GM21367 (cell line): ENCODE data around the gene GNAT1.
"Not testable (repeated sequence)": the region's sequence is repeated elsewhere in the genome, so short reads cannot be mapped to it uniquely, and the experiment has no call there.

ENCODE experiments used
- ATAC-seq: cut with Tn5 transposase; IDR thresholded peaks from one replicate; pipeline ENCODE4 v1.9.1; 2021; ENCODE audit not compliant: unreplicated experiment

GNAT1 gene

GRCh38 chr3:50237754-50238548 lies 46.5 kb downstream of the GNAT1 start:
- ATAC-seq: peak; percentile 33

- ATAC-seq: no peak
Observed at GRCh38 chr3:50238549-50239026, 47.2 kb downstream of the GNAT1 start.

DNA sequence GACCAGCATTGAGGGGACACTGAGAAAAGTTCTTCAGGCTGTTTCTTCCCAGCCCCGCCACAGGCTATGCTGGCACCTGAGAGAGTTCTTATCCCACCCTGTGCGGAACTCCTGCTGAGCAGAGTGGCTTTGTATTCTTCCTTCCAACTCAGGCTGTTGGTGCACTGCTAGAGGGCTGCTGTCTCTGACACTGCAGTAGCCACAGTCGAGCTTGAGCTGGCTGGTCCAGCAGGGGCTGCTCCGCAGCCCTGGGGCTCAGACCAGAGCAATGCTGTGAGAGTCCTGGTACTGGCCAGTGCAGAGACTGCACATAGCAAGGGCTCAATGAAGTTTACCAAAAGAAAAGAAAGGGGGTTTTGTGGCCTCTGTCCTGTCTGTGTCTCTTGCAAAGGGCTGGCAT lies 48.2 kb downstream of the GNAT1 start:
- no peak for ATAC-seq

DNA sequence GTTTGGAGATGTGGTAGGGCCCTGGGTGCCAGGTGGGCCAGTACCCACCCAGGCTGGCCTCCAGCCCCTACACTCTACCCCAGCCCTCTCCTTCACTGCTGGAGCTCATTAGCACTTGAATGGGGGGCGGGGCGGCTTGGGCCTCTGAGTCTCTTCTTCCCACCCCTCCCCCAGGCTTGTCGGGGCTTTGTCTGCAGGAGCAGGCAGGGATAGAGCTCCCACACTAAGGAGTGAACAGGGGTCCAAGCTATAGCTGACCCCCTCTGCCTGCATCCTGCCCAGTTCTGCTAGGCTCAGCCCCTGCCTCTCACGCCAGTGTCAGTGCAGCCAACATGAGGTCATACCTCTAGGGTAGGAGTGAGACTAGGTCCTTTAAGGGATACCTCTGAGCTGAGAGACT lies 49.8 kb downstream of the GNAT1 start:
- no peak for ATAC-seq

DNA sequence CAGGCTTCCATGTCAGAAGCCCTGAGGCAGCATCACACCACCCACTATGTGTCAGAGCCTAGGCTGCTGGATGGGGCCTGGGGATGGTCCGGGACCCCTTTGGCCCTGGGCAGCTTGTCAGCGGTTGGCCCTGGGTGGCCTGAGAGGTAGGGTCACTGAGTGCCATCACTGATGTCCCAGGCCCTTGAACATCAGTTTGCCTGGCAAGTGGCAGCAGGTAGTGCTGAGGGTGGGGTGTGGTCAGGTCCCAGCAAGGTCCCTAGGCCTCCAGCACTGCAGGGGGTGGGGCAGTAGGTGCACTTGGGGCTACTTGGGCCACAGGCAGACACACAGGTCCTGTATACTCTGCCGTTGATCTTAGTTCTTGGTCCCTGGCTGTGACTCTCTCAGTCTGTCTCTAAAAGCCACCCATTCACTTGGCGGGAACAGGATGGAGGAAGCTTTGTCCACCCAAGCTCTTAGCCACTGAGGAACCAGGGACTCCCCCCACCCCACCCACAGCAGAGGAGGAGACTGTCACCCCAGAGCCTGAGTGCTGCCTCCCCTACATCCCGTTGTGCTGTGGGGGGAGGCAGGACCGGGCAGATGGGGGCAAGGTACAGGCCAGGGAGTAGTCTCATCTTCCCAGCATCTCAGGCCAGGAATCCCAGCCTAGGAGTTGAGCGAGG lies 50.4 kb downstream of the GNAT1 start:
- ATAC-seq: no peak

- no peak for ATAC-seq
Observed at GRCh38 chr3:50242381-50242770, 51.0 kb downstream of the GNAT1 start.

DNA sequence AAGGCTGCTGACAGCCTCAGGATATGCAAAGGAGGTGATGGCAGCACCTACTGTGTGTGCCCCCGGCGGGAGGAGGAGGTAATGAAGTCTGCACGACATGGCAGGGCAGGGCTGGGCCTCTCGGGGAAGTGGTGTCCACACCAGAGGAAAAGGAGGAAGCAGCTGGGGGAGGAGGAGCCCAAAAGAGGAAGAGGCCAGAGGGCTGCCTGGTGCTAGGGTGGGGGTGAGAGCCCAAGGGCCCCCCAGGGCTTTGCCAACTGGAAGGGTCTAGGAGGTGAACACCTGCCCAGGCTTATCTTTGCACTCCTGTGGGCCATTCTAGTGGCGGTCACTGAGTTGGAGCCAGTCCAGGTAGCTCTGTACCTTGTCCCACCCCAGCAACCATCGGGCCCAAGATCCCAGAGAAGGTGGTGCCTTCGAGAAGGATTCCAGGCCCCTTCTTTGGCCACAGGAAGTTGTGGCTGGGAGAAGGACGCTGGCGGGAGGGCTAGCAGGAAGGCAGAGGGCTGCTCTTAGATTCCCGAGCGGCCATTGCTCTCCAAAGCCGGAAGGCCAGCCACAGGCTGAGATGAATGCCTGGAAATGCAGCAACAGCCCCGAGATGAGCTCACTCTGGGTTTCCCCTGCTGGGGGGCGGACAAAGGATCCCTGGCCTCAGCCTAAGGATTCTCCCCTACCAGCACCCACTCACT lies 51.6 kb downstream of the GNAT1 start:
- ATAC-seq: no peak

DNA sequence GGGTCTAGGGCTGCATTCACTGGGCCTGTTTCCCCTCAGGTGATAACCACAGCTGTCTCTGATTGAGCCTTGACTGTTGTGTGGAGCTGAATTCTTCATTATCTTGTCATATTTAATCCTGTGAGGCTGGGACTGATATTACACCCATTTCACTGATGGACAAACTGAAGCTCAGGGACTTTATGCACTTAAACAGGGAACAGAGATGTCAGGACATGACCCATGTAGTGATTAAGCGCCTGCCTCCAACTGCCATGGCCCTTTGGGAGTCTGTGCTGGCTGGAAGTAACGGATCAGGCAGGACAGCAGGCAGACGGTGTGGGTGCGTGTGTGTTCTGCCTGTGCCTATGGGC lies 52.1 kb downstream of the GNAT1 start:
- no peak for ATAC-seq

DNA sequence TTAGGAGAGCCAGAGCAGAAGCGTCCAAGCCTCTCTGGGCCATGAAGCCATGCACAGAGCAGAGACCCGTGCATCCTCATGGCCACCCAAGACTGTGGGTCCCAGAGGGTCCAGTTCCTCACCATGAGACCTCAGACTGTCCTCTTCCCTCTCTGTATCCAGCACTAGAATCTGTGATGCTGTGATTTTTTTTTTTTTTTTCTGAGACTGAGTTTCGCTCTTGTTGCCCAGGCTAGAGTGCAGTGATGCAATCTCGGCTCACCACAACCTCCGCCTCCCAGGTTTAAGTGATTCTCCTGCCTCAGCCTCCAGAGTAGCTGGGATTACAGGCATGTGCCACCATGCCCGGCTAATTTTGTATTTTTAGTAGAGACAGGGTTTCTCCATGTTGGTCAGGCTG lies 53.4 kb downstream of the GNAT1 start:
- ATAC-seq: not testable (repeated sequence)

DNA sequence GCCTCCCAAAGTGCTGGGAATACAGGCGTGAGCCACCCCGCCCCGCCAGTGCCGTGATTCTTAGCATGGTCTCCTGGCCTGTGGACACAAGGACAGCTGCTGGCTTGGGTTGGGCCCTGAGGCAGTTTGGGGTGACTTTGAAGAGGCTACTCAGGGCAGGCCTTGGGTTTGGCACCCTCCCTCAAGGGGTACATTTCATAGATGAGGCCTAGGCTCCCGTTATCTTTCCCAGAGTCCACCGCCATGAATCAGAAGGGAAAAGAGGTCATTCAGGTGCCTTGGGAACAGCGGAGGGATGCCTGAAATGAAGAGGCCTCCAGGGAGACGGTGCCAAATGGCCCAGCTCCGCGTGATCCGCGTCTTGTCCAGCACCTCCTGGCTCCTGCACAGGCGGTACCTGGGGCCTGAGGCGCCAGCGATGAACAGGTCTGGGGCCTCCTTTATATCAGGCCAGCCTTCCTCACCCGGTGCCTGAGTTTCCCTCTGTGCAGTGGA lies 53.9 kb downstream of the GNAT1 start:
- no peak for ATAC-seq

DNA sequence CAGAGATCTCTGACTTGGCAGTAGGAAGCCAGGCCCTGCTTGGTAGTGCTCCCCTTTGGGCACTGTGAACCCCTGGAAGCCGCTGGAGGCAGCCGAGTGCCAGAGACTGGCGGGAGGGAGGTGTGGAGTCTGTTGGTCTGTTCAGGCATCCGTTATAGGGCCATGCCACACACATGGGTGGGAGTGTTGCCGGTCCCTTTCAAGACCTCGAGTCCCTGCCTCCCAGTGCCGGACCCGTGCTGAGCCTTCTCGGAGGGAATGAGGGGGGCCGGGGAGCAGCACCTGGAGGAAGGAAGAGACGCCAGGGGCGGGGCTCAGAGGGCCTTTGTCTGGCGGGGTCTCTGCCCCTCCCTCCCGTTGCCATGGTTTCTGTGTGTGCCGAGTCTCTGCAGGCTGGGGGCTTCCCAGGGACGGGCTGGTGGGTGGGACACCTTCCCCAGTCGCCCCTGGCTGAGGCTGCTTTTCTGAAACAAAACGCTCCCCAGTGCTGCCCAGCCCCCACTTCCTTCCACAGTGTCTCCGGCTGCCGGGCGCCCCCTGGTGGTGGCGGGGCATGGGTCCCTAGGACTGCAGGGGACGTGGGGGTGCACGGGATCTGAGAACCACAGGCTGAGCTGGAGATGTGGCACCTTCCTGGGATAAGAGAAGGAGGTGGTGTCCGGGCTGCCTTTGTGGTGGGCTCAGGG lies 54.6 kb downstream of the GNAT1 start:
- peak; percentile 46 for ATAC-seq

DNA sequence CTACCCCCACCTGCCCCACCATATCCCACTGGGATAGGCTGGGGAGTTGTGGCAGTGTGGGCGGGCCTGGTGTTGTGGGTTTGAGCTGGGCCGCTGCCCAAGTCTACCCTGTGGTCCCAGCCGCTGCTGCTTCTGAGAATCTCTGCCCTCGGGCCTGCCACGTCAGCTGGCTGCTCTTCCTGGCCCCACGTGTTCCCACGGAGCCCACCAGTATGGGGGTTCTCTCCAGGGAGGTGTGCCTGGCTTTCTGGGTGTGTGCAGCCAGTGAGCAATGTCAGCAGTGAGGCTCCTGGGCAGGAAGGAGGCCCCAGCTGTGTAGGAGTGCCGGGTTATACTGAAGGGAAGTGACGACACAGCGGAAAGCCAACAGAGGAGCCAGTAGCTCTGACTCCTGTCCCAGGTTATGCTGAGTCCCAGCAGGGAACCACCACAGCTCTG lies 55.1 kb downstream of the GNAT1 start:
- ATAC-seq: peak; percentile 31
